Measurements from ENCODE around the gene MILR1. TPM values are rescaled to one million over a fixed set of nuclear protein-coding genes. Genes with fewer than 3 reads are reported as not detected.
A peak's percentile ranks its signal among the peaks of the same experiment; 100 is the strongest.

MILR1 gene
- total and polyA plus RNA-seq, 8 donors: 2.6 to 34.4 (median 4.7) TPM

DNA sequence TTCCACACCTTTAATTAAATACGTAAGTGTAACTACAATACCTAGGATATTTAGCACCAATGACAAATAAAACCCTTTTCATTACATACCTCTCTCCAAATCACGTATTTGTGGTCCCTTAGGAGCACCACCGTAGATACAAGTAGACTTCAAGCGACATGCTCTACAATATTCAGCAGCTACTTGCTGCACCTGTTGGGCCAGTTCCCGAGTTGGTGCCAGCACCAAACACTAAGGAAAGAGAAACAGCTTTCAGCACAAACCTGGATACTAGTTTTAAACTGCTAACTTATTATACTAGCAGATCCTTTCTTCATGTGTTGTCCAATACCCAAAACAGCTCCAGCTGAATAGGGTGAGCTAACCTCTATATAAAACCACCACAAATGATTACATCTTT is 54.4 kb downstream of the MILR1 start:
- DNase-seq: no peak
- ATAC-seq: no peak
- Histone ChIP-seq H3K4me3 (peak overlapping the region in 1 of 2 donors; percentile 95), H3K36me3 (peaks cover 32 to 68% of the 10 kb centered on the region in 2 donors), H3K27ac (peak overlapping the region in 1 of 2 donors; percentile 99), H3K4me1 (peaks cover 16 to 74% of the 10 kb centered on the region in 2 donors), H3K27me3 (no peaks in the 10 kb centered on the region), H3K9me3 (no peaks in the 10 kb centered on the region)
- TF ChIP-seq, protein P1, sequence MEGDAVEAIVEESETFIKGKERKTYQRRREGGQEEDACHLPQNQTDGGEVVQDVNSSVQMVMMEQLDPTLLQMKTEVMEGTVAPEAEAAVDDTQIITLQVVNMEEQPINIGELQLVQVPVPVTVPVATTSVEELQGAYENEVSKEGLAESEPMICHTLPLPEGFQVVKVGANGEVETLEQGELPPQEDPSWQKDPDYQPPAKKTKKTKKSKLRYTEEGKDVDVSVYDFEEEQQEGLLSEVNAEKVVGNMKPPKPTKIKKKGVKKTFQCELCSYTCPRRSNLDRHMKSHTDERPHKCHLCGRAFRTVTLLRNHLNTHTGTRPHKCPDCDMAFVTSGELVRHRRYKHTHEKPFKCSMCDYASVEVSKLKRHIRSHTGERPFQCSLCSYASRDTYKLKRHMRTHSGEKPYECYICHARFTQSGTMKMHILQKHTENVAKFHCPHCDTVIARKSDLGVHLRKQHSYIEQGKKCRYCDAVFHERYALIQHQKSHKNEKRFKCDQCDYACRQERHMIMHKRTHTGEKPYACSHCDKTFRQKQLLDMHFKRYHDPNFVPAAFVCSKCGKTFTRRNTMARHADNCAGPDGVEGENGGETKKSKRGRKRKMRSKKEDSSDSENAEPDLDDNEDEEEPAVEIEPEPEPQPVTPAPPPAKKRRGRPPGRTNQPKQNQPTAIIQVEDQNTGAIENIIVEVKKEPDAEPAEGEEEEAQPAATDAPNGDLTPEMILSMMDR (IDR thresholded peaks at IDR 0.05): no peak
- intact Hi-C loops (cut with DNase I): no loop called here

DNA sequence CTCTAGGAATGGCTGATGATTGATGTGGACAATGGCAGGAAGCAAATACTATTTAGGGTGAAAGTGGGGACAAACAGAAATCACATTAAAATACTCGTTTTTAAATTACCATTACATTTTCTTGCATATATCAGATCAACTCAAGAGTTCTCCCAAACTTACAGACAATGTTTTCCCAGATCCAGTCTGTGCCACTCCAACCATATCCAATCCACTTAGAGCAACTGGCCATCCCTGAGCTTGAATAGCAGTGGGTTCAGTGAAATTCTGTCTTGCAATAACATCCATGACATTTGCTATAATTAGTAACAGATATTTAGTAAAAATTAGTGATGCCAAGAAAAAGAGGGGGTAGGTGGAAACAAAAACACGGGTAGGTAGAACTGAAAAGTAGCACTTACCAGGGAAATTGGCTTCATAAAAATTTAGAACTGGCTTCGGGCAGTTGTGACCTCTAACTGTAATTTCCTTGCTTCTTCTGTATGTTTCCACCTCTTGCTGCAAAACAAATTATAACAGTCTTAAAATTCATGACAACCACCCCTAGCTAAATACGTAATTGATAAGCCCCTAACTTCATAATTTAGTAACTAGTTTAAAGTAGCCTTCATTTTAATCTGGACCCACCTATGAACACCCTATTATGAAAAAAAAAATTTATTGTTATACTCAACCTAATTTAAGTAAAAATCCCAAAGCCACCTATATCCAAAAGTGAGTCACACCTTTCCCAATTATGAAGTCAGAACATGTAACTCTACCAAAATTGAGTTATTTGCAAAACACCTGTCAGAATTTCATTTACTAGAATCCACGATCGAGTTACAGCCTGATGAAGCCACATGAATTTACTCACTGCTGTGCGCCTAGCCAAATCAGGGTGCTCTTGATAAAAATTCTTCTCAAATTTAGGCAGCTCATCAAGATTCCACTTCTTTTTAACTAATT is 55.2 kb downstream of the MILR1 start:
- DNase-seq (no peak), ATAC-seq (no peak)
- peak overlapping the region; percentile 95 to 98 for H3K4me3 ChIP-seq
- TF ChIP-seq, protein P1 (IDR thresholded peaks at IDR 0.05): no peak
- peak overlapping the region; percentile 99 for H3K27ac ChIP-seq
- no peaks in the 10 kb centered on the region for H3K9me3 ChIP-seq
- peaks cover 32 to 60% of the 10 kb centered on the region in 2 donors for H3K36me3 ChIP-seq
- peaks cover 16 to 73% of the 10 kb centered on the region in 2 donors for H3K4me1 ChIP-seq
- intact Hi-C loops (cut with DNase I): no loop called here
- H3K27me3 ChIP-seq: no peaks in the 10 kb centered on the region

DNA sequence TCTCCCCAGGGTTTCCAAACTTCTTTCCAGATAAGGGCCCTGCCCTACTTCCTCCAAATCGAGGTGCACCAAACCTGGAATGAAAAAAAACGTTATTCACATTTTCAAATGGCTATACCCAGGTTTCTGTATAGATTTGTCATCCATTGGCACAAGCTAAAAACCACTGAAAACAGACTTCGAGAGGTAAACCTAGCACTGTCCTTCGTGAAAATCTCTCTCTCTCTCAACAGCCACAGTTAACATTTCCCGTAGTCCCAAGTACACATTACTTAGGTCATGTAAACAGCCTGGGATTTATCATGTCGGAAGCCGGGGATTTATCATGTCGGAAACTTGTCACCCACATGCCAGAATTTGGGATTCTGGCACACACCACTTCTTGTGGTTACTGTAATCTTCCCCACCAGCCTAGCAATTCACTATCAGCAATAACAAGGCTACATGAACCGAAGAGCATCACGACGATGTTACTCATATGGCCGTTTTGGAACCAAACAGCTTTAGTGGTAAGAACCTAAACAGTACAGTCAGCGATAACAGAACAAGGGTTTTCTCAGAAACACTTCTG is 55.9 kb downstream of the MILR1 start:
- DNase-seq: no peak
- Histone ChIP-seq H3K36me3 (peaks cover 32 to 53% of the 10 kb centered on the region in 2 donors), H3K4me1 (peaks cover 16 to 72% of the 10 kb centered on the region in 2 donors), H3K4me3 (peak overlapping the region; percentile 95 to 98), H3K27me3 (no peaks in the 10 kb centered on the region), H3K9me3 (no peaks in the 10 kb centered on the region), H3K27ac (peak overlapping the region; percentile 99)
- TF ChIP-seq, protein P1 (IDR thresholded peaks at IDR 0.05): no peak
- ATAC-seq: no peak
- intact Hi-C loops (cut with DNase I): no loop called here

DNA sequence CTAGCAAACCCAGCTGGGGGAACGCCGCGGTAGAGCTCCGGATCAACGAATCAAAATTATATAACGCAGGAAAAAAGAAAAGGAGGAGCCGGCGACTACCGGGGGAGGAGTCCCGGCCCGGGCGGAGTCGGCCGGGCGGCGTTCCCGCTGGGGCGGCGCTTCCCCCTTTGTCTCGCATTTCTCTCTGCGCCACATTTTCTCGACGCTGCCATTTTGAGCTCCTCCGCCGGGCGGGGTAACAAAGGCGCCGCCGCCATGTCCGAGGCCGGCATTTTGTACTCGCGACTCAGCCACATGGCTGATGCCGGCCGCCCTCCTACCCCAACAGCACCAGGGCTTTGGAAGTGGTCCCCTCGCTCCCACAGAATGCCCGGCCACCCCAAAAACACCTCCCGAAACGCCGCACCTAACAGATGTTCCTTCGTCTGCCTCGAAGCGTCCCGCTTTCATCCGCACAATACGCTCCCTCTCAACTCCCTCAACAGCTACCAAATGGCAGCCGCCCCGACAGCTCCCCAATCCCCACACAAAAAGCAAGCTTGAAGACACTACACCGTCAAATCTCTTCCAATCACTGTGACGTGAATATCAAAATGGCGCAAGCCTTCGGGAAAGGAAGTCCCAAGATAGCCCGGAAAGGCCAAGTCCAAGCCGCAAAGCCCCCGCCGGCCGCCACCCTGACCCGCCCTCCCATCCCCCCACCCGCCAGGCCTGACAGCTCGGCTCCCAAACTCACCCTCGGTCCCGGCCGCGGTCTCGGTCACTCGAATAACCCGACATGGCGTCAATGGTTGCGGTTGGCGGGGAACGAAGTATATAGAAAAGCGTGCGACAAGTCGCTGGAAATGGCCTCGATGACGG is 56.7 kb downstream of the MILR1 start:
- TF ChIP-seq, protein P1 (IDR thresholded peaks at IDR 0.05): no peak

More for the DNA sequence above, 56.7 kb downstream of the MILR1 start:
- Histone ChIP-seq H3K4me3 (peak overlapping the region; percentile 95 to 98), H3K27me3 (no peaks in the 10 kb centered on the region), H3K27ac (peak overlapping the region; percentile 99), H3K36me3 (peaks cover 27 to 51% of the 10 kb centered on the region in 2 donors), H3K9me3 (no peaks in the 10 kb centered on the region), H3K4me1 (peaks cover 16 to 65% of the 10 kb centered on the region in 2 donors)
- ATAC-seq (peak; percentile 75), DNase-seq (peak; percentile 92 to 96 (median 94))
- intact Hi-C loops (cut with DNase I): no loop called here
